OCI-M2 (cell line): ENCODE measurements around the gene SAPCD1.

Experiments used
- DNase-seq: peaks from one replicate; lab custom pipeline; 2025; ENCODE audit not compliant: unreplicated experiment; lab: John Stamatoyannopoulos, UW

Gene SAPCD1

DNA sequence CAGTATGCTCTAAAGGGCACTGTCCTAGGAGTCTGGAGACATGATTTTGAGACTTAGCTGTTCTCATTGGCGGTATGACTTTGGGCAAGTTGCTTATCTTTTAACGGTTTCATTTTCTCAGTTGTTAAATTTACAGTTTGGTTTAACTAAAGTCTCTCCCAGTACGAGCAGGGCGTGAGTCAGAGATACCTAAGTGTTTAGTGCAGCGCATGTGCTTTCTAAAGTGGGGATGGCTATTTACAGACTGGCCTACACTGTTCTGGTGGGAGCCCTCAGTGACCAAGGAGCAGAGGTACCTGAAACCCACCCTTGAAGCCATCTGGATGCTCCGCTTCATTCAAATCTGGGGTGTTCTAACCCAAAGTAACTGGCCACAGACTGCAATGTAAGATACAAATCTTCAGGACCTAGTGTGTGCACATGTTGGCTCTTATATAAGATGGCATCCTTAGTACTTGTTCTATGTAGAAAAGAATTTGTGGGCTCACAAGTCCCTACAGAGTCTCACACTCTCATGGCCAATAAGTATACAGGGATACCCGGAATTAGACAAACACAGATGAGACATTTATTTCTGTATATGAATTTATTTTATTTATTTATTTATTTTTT is 11.9 kb upstream of the SAPCD1 start:
- DNase-seq = no peak

DNA sequence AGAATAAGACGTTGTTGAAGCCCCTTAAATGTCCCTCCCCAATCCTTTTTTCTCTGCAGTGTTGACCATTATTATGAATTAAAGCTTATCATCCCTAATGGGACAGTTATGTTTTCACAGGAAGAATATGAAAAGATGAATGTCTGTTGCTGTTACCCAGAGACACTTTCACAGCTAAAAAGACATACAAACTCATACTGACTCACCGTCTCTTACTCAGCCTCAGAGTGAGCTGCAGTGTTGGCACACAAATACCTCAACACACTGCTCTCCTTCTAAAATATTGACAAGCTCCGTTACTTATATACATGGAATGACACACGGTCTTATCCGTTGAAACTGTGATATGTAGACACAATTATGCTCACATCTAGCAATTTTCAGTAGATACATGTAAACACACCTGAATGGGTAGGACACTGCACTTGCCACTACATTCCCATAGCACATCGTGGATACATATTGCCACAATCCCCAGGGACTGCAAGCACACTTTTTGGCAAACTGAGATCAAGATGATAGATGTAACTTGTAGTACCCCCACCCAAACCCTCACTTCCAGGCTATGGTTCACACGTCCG is 9.6 kb upstream of the SAPCD1 start:
- no peak for DNase-seq

DNA sequence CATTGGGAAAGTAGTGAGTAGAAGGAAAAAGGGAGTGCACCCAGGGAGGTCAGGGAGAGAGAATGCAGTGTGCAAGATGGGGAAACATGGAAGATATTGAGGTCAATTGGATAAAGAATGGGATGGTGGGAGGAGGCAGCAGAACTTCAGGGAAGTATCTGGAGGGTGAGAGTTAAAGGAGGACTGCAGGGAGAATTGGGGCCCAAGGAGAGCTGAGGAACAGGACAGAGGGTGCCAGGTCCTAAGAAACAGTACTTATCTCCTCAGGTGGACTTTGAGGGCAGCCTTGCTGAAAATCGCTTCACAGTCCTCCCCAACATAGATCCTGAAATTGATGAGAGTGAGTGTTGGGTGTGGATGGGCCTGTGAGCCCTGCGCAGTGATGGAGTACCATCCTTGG is 4.2 kb upstream of the SAPCD1 start:
- no peak for DNase-seq

DNA sequence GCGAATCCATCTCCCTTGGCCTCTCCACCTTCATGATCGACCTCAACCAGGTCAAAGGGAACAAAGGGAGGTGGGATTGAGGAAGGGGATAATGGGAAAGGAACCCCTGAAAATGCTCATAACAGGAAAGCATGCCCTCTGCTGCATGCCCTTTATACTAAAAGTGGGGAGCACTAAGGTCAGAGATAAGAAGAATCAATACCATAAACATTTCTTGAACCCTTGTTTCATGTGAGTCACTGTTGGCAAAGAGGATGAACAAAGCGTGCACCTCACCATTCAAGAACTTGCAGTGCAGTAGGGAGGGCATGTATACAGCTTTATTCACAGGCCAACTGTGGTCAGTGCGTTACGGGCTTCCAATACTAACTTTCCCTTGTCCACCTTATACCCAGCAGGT is 1.7 kb upstream of the SAPCD1 start:
- DNase-seq = no peak

DNA sequence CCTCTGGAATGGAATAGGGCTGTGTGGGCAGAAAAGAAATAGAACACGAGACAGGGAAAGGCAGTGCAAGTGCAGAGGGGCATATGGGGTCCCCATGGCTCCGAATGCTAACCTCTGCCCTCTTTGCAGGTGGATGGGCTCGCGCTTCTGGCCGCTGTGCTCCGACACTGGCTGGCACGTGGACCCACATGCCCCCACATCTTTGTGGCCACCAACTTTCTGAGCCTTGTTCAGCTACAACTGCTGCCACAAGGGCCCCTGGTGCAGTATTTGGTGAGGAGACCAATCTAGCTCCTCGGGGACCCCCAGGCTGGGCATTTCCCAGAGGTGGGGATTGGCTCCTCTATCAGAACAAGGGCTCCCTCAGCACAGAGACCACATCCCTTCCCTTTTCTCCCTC is 1.1 kb upstream of the SAPCD1 start:
- DNase-seq = no peak

DNA sequence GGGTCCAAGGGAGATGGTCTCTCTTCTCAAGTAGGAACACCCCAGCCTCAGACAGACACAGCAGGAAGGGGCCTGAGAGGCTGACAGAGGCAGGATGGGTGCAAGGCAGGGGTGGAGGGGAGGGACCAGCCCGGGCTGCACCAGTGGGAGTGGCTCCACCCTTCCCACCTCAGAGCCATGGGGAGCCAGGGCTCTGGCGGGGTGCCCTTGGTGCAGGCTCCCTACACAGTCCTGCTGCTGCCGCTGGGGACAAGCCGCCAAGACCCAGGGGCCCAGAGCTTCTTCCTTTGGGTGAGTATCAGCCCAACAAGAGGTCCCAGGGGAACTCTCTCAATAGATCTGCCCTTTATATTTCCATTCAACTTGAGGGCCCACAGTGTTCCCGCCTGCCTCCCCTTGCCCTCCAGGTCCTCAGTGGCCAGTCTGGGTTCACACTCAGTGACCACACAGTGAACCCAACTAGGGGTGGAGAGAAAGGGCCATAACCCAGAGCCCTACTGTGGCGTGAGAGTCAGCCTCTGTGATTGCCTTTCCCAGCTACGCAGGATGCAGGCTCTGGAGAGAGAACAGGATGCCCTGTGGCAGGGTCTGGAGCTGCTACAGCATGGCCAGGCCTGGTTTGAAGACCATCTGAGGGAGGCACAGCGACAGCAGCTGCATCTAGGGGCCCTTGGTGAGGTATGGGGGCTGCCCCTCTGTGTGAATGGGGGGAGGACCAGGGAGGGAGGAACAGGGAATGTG is 592 bp downstream of the SAPCD1 start:
- DNase-seq = no peak

DNA sequence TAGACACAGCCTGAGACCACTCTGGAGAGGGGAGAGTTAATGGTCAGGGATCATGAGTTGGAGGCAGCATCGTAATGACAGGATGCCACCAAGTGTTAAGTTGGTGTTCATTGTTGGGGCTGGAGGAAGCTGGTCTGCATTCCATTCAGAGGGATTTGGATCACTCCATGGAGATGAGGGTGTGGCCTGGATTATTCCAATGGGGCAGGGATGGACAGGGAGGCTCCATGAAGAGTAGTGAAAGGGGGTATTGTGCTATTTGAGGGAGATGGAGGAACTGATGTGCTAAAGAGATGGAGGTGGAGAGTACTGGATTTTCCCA is 1.1 kb downstream of the SAPCD1 start:
- no peak for DNase-seq

DNA sequence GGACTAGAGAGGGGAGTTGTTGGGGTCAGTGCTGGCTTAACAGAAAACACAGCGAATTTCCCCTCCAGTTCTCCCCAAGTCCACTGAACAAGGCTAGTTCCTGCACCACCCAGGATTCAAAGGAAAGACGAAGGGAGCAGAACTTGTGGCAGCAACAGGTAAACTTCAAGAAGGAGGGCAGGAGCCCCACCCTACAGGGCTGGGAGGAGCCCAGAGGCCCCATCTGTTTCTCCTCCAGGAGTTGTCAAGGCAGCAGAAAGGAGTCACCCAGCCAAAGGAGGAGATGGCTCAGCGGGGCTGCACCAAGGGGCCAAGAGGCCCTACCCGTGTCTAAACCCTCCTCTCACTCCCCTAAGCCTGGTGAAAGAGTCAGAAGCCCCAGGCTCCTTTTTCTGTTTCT is 1.7 kb downstream of the SAPCD1 start:
- DNase-seq = no peak

DNA sequence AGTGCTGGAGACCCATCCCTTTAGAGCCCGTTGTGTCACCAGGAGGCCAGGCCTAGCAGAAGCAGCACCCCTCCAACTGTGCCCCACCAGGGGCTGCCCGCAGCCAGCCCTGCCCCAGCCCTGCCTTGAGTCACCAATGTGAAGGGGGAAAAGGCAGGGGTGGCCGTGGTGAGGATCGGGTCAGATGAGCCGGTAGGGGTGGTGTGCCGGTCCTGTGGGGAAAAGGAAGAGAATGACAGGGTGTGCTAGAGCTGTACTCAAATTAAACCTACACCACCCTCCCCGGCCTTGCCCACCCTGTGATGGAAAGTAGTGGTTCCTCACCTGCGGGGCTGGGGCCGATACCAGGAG is 3.1 kb downstream of the SAPCD1 start:
- DNase-seq = no peak

DNA sequence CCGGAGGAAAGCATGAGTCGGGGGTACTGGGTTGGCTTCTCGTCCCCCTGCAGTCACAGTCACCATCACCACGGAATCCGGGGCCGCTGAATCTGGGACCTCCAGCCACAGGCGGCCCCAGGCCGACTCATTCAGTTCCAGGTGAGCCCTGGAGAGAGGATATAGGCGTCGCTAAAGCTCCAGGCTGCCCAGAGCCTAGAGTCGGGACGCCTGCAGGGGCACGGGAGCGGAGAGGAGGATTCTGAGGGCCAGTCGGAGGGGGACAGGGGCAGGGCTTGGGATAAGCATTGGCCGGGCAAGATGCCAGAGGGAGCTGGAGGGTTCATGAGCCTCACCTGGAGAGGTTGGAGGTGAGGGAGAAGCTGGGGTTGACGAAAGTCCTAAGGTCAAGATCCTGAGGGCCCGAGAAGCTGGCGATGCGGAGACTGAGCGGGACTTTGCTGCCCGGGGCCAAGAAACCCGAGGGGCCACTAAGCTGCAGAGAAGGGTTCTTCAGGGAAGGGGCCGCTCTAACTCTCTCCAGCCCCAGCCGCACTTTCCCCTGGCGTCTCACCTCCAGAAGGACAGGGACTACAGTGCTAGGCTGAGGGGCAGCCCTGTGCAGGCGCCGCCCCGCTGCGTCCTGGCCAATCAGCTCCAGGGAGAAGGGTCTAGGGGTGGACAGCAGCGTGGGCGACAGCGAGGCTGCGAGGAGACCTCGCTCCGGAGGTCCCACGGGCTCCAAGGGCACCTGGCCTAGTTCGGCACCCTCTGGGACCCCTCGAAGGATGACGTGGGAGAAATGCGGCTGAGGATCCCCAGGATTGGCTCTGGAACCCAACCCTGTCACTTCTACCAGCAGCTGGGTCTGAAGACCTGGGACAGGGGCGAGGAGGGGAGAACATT is 3.7 kb downstream of the SAPCD1 start:
- no peak for DNase-seq

DNA sequence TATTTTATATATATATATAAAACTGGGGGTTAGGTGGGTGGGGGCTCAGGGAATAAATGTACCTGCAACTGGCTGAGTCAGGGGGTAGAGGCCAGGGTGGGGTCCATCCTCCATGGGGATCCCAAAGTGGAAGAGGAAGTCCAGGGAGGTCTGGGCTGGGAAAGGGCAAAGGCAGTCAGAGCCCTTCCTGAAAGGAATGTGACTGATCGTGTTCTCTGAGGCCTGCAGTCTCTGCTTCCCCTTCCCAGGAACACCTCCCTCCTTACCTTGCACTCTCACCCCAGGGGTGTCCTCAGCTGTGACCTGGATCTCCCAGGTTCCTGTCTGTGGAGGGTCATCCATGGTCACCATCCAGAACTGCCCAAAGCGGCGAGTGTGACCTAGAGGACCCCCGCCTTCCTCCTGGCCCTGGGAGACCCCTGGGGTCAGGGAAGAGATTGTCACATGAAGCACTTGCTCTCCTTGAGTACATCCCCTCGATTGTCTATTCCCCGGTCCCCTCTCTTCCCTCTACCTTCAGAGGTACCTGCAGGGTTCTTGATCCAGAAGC is 4.7 kb downstream of the SAPCD1 start:
- DNase-seq = no peak

DNA sequence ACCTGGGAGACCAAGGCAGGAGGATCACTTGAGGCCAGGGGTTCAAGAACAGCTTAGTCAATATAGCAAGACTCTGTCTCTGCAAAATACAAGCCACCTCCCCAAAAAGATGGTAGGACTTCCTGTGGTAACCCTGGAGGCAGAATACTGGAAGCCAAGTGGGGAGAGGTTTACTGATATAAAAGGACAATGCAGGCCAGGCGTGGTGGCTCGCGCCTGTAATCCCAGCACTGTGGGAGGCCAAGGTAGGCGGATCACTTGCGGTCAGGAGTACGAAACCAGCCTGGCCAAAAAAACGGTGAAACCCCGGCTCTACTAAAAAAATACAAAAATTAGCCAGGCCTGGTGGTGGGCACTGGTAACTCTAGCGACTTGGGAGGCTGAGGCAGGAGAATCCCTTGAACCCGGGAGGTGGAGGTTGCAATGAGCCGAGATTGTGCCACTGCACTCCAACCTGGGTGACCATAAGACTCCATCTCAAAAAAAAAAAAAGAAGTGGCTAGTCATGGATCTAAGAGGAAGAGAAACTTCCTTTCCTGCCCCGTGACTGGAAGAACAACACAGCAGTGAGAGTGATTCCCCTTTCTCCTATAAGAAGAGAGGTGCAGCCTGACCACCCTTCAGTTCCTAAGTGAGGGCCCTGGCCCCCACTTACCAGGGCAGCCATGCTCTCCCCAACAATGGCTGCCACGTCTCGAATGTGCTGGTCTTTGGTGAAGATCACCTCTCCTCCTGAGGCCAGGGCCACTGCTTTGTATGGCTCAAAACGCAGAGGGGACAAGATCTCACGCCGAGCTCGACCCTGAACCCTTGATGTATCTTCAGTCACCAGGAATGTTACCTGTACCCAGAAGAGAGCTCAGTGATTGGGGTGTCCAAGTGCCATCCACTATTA is 6.2 kb downstream of the SAPCD1 start:
- DNase-seq = no peak

DNA sequence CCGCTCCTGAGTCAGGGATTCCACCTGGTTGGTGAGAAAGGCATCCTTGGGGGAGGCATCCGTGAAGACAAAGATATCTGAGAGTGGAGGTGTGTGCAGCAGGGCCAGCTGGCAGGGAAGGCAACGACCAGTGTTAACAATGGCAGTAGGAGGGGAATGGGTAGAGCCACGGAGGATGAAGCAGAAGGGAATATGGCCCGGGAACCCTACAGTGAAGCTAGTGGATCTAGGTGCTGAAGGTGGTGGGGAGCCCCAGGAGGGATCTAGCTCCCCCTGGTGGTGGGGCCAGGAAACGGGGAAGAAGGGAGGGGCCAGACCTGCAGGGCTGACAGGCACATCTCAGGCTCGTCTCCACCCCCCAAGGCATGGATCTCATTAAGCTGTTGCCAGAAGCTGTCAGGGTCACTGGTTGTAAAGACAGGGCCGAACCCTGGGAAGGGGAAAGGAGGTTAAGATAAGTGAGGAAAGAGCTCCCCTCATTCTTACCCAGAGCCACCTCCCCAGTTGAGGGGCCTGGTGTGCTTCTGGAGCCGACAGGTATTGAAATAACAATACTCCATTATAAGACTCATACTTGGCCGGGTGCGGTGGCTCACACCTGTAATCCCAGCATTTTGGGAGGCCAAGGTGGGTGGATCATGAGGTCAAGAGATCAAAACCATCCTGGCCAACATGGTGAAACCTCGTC is 7.4 kb downstream of the SAPCD1 start:
- DNase-seq = peak; percentile 64

DNA sequence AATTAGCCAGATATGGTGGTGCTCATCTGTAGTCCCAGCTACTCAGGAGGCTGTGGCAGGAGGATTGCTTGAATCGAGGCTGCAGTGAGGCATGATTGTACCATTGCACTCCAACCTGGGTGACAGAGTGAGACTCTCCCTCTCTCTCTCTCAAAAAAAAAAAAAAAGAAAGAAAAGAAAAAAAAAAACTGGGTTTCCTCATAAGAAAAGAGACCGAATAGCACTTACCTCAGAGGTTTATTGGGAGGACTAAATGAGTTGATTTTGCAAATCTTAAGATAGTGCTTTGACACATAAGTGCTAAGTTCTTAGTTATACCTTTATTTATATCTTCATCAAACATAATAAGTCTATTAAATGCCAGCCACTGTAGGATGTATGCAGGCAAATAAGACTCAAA is 8.4 kb downstream of the SAPCD1 start:
- DNase-seq = no peak

DNA sequence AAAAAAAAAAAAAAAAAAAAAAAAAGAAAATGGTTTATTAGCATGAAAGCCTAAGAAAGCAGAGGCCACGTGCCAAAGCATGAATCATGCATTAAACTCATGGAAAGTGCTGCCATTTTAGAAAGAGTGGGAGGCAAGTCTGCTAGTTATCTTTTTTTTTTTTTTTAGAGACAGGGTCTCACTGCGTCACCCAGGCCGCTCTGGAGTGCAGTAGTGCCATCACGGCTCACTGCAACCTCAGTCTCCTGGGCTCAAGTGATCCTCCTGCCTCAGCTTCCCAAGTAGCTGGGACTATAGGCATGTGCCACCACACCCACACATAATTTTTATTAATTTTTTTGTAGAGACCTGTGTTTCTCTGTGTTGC is 9.5 kb downstream of the SAPCD1 start:
- DNase-seq = no peak

DNA sequence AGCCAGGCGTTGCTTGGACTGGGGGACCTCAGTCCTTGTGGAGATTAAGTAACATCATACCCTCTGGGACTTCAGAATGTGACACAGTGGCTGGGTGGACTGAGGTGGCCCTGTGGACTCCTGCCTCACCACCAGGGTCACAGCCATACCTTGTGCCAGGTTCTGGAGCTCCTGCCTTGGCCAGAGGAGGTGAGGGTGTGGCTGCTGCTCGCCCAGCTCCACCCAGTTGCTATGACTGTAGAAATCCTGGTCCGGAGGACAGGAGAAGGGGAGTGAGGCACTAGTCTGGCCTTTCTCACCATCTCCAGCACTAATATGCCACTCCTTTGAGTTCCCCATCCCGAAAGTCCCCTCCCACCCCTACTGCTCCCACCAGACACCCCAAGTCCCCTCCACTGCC is 12.7 kb downstream of the SAPCD1 start:
- no peak for DNase-seq

DNA sequence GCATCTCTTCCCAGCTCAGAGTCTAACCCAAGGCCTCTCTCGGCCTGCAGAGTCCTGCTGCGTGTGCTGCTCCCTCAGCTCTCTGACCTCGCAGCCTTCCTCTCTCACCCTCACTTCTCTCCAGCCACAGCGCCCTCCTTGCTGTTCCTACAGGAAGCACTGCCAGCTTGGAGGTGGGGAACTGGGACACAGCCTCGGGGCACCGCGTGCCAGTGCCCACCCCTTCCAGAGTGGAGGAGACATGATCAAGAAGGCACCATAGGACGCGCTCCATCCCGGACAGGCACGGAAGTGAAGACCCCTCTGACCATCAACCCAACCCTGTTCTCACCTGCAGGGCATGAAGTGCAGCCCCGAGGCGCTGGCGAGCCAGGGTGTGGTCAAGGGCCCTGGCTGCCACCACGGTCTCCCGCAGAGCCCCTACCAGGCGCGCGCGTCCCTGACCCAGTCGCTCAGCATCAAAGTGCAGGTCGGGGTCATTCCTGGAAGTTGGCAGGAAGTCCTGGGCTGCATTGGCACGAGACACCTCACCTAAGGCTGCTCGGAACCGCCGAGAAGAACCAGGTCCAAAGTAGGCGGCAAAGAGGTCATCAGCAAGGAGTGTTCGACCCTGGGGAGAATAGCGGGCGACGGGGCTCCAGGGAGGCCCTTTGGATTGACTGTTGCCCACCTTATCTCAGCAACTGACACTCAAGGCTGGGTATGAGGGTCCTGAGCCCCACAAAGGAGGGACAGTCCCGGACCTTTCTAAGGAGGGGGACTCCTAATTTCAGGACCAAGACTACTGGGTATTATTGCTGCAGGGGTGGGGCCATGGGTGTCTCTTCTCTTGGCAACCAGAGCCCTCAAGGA is 13.4 kb downstream of the SAPCD1 start:
- DNase-seq = no peak

DNA sequence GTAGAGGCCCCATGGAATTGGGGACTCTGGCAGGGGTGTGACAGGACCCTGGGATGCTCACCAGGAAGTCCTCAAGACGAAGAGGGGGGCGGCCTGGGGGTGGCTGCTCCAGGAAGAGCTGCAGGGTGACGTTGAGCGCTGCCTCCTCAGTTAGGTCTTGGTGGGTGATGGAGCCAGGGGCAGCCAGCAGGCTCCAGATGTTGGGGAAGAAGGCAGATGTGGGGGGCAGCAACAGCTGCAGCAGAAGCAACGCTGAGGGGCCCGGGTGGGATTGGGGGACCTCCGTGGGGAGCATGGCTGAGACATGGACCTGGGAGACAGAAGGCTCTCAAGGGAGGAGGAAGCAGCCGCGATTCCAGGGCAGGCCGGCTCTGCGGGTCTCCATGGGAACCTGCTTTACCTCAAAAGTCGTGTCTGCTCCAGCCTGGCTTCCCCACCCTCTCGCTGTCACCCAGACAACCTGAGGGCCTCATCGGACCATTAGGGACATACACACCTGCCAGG is 14.1 kb downstream of the SAPCD1 start:
- DNase-seq = no peak
